ES-I3 (cell line): ENCODE data around the gene FAM151A.

Experiments
- H3K36me3 ChIP-seq: 2 replicates; pipeline ENCODE4 v1.6.1; 2013; ENCODE audit warnings: mild to moderate bottlenecking, low read length, control low read depth, moderate library complexity; ENCODE audit not compliant: insufficient read depth
- H3K4me1 ChIP-seq: 2 replicates; pipeline ENCODE4 v1.6.1; 2013; ENCODE audit warnings: mild to moderate bottlenecking, control low read depth, low read length; ENCODE audit not compliant: insufficient read depth
- H3K9ac ChIP-seq: 2 replicates; pipeline ENCODE4 v1.6.1; 2013; ENCODE audit warnings: low read depth, mild to moderate bottlenecking, low read length, moderate library complexity
- H3K9me3 ChIP-seq: 2 replicates; pipeline ENCODE4 v1.6.1; 2013; ENCODE audit warnings: mild to moderate bottlenecking, low read length, moderate library complexity; ENCODE audit not compliant: control insufficient read depth, insufficient read depth

Gene FAM151A

DNA sequence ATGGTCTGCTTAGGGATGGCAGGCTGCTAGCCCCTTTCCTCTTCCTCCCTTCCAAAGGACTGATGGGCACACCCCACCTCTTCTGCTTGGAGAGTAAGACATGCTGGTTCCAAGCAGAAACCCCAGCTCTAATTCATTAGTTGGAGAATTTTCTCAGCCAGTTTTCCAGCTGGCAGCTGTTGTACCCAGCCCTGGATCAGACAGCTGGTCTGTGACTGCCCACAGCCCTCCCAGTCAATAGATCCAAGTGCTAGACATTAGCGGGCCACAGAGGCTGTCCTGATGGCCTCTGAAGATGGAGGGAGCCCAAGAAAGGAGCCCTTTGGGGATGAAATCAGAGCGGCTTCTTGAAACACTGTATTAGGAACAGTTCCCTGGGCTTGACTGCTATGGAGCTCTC is 39.5 kb downstream of the FAM151A start:
- no peaks in the 10 kb centered on the region for H3K9me3 ChIP-seq
- no peak overlapping the region for H3K9ac ChIP-seq
- H3K36me3 ChIP-seq, result no peaks in the 10 kb centered on the region
- peaks cover 29% of the 10 kb centered on the region for H3K4me1 ChIP-seq

DNA sequence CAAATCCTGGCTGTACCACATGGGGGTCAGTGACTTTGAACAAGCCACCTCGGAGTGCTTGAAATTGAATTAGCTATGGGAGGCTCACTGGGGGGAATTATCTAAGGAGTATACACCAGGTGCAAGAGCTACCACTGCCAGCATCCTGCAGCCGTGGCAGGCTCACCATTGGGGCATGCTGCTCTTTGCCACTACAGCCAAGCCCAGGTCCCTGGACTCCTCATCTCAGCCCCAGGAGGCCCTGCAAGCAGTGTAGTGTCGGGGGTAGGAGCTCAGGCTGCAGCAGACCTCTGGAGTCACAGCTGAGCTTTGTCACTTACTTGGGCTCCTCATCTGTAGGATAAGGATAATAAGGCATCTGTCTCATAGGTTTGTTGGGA is 40.0 kb downstream of the FAM151A start:
- Histone ChIP-seq H3K36me3 (no peaks in the 10 kb centered on the region), H3K4me1 (peaks cover 30% of the 10 kb centered on the region), H3K9me3 (no peaks in the 10 kb centered on the region), H3K9ac (no peak overlapping the region)

GRCh38 chr1:54582566-54583306 is 40.6 kb downstream of the FAM151A start:
- Histone ChIP-seq H3K9ac (no peak overlapping the region), H3K9me3 (no peaks in the 10 kb centered on the region), H3K4me1 (peaks cover 30% of the 10 kb centered on the region), H3K36me3 (no peaks in the 10 kb centered on the region)

DNA sequence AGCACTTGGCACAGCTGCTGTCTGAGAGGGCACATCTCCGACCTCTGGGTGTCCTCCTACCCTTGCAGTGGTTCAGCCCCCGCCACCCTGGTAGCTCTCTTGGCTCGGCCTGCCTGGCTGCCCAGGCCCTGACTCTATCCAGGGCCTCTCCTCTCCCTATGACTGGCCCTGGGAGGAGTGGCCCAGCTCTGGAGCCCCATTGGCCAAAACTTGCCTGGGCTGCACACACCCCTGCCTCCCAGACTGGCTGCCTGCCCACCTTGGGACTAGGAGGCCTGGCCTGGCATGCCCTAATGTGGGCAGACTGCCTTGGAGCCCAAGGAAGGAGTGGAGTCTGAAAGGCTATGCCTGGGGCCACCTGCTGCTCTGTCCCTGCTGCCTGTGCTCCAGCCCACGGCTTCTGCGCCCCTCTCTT is 41.7 kb downstream of the FAM151A start:
- Histone ChIP-seq H3K9me3 (no peaks in the 10 kb centered on the region), H3K36me3 (no peaks in the 10 kb centered on the region), H3K4me1 (peaks cover 30% of the 10 kb centered on the region), H3K9ac (no peak overlapping the region)

GRCh38 chr1:54580856-54581550 is 42.3 kb downstream of the FAM151A start:
- H3K4me1 ChIP-seq, result peaks cover 30% of the 10 kb centered on the region
- H3K9ac ChIP-seq, result no peak overlapping the region
- H3K9me3 ChIP-seq, result no peaks in the 10 kb centered on the region
- H3K36me3 ChIP-seq, result no peaks in the 10 kb centered on the region

DNA sequence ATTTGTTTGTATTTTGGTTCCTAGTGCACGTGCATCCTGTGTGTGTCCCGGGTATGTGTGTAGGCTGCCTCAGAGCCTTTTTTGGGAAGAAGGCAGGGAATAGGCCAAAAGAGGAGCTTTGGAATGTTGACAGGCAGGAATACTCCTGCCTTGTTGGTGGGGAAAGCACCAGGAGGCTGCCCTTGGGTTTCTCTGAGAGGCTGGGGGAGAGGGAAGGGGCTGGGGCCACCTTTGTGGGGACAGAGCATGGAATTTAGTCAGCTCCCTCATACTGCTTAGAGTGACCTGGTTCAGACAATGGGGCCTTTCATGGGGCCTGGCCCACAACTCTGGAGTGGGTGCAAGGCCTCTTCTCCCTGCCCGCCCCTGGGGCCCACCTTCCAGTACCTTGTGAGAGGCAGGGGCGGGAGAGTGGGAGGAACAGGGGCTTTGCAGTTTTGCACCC is 44.0 kb downstream of the FAM151A start:
- H3K9me3 ChIP-seq, result no peaks in the 10 kb centered on the region
- H3K4me1 ChIP-seq, result peaks cover 41% of the 10 kb centered on the region

GRCh38 chr1:54577612-54578011 is 45.7 kb downstream of the FAM151A start:
- no peaks in the 10 kb centered on the region for H3K36me3 ChIP-seq
- H3K4me1 ChIP-seq, result peaks cover 36% of the 10 kb centered on the region
- H3K9ac ChIP-seq, result no peak overlapping the region
- no peaks in the 10 kb centered on the region for H3K9me3 ChIP-seq

More for the DNA sequence above, 44.0 kb downstream of the FAM151A start:
- no peak overlapping the region for H3K9ac ChIP-seq
- no peaks in the 10 kb centered on the region for H3K36me3 ChIP-seq

GRCh38 chr1:54575605-54576290 is 47.6 kb downstream of the FAM151A start:
- Histone ChIP-seq H3K9ac (no peak overlapping the region), H3K36me3 (no peaks in the 10 kb centered on the region), H3K4me1 (peaks cover 44% of the 10 kb centered on the region), H3K9me3 (no peaks in the 10 kb centered on the region)

DNA sequence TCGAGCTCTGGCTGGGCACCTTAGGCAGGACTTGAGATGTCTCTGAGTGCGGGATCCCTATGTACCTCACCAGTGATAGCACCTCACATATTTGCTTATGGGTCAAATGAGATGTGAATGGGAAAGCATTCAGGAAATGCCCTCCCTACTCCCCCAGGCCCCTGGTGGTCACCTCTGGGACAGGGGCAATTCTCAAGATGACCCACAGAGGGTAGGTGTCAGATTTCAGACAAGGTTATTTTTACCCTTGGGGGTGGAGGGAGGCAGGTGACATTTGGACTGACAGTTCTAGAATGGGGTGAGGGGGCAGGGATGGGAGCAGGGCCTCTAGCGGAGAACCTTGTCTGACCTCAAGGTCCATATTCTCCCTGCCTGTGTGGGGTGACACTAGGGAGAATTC is 48.2 kb downstream of the FAM151A start:
- Histone ChIP-seq H3K4me1 (peaks cover 47% of the 10 kb centered on the region), H3K36me3 (no peaks in the 10 kb centered on the region), H3K9ac (no peak overlapping the region), H3K9me3 (no peaks in the 10 kb centered on the region)

- Histone ChIP-seq H3K36me3 (no peaks in the 10 kb centered on the region), H3K4me1 (peaks cover 49% of the 10 kb centered on the region), H3K9ac (no peak overlapping the region), H3K9me3 (no peaks in the 10 kb centered on the region)
These were observed 49.1 kb downstream of the FAM151A start for GRCh38 chr1:54574158-54574778.

GRCh38 chr1:54572542-54572850 is 50.8 kb downstream of the FAM151A start:
- H3K36me3 ChIP-seq, result no peaks in the 10 kb centered on the region
- no peaks in the 10 kb centered on the region for H3K9me3 ChIP-seq
- H3K4me1 ChIP-seq, result peaks cover 48% of the 10 kb centered on the region
- H3K9ac ChIP-seq, result no peak overlapping the region

GRCh38 chr1:54571803-54572541 is 51.4 kb downstream of the FAM151A start:
- Histone ChIP-seq H3K9me3 (no peaks in the 10 kb centered on the region), H3K4me1 (peaks cover 48% of the 10 kb centered on the region), H3K9ac (no peak overlapping the region), H3K36me3 (no peaks in the 10 kb centered on the region)

DNA sequence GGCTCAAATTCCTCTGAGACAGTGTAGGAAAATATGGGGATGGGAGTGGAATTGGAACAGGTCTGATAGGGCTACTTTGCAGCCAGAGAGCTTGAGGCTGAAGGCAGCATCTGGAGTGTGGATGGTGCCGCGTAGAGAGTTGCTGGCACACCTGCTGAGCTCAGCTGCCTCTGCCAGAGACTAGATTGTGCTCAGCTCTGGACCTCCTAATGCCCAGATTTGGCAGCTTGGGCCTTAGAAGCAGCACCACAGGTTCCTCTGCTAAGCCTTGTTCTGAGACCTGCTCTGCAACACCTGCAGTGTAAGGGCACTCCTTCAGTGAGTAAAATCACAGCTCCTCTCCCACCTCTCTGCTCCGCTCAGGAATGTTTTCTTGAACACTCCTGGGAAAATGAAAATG is 52.0 kb downstream of the FAM151A start:
- Histone ChIP-seq H3K4me1 (peaks cover 48% of the 10 kb centered on the region), H3K9ac (no peak overlapping the region), H3K36me3 (no peaks in the 10 kb centered on the region), H3K9me3 (no peaks in the 10 kb centered on the region)

GRCh38 chr1:54570161-54570560 is 53.2 kb downstream of the FAM151A start:
- Histone ChIP-seq H3K36me3 (no peaks in the 10 kb centered on the region), H3K9ac (no peak overlapping the region), H3K9me3 (no peaks in the 10 kb centered on the region), H3K4me1 (peaks cover 43% of the 10 kb centered on the region)
